Measurements from ENCODE around the gene TP53INP2. TPM values are rescaled to one million over a fixed set of nuclear protein-coding genes. Genes with fewer than 3 reads are reported as not detected.

The TP53INP2 gene
- total and polyA plus RNA-seq, 2 of the 13 experiments (the other 11 are each of a cell fraction or from before 2014, with no cell fraction given) = 5.2 to 18.8 TPM

GRCh38 chr20:34703424-34704176, 544 bp upstream of the TP53INP2 start (continued):
- TF ChIP-seq, protein P1, sequence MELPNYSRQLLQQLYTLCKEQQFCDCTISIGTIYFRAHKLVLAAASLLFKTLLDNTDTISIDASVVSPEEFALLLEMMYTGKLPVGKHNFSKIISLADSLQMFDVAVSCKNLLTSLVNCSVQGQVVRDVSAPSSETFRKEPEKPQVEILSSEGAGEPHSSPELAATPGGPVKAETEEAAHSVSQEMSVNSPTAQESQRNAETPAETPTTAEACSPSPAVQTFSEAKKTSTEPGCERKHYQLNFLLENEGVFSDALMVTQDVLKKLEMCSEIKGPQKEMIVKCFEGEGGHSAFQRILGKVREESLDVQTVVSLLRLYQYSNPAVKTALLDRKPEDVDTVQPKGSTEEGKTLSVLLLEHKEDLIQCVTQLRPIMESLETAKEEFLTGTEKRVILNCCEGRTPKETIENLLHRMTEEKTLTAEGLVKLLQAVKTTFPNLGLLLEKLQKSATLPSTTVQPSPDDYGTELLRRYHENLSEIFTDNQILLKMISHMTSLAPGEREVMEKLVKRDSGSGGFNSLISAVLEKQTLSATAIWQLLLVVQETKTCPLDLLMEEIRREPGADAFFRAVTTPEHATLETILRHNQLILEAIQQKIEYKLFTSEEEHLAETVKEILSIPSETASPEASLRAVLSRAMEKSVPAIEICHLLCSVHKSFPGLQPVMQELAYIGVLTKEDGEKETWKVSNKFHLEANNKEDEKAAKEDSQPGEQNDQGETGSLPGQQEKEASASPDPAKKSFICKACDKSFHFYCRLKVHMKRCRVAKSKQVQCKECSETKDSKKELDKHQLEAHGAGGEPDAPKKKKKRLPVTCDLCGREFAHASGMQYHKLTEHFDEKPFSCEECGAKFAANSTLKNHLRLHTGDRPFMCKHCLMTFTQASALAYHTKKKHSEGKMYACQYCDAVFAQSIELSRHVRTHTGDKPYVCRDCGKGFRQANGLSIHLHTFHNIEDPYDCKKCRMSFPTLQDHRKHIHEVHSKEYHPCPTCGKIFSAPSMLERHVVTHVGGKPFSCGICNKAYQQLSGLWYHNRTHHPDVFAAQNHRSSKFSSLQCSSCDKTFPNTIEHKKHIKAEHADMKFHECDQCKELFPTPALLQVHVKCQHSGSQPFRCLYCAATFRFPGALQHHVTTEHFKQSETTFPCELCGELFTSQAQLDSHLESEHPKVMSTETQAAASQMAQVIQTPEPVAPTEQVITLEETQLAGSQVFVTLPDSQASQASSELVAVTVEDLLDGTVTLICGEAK (IDR thresholded peaks at IDR 0.05) = no peak
- TF ChIP-seq, protein P1 (CRISPR knock-in tag; IDR thresholded peaks at IDR 0.05) = peak; percentile 36
- TF ChIP-seq STAG1 (CRISPR knock-in tag; IDR thresholded peaks at IDR 0.05) (no peak), POLR2G (IDR thresholded peaks at IDR 0.05; ENCODE audit: low read depth, low read length) (no peak), CHD2 (IDR thresholded peaks at IDR 0.05; ENCODE audit: low read depth, low read length) (no peak; the same call in 1 of the 2 replicates), SP1 (IDR thresholded peaks at IDR 0.05) (no peak), SP1 (CRISPR knock-in tag; IDR thresholded peaks at IDR 0.05) (0 out of 2 replicates have a peak, but pooled peaks have one; percentile 16), ZNF850 (CRISPR knock-in tag; conservative IDR thresholded peaks at IDR 0.05) (no peak), NFATC3 (CRISPR knock-in tag; IDR thresholded peaks at IDR 0.05) (no peak; the same call in 1 of the 2 replicates), ZNF687 (CRISPR knock-in tag; IDR thresholded peaks at IDR 0.05) (no peak; the same call in 1 of the 2 replicates), ZSCAN31 (CRISPR knock-in tag; IDR thresholded peaks at IDR 0.05; ENCODE audit: low read depth) (peak; percentile 28; the same call in 1 of the 2 replicates), GATAD1 (CRISPR knock-in tag; IDR thresholded peaks at IDR 0.05) (peak; percentile 51), ATAD3A (CRISPR knock-in tag; IDR thresholded peaks at IDR 0.05) (no peak), ZIK1 (CRISPR knock-in tag; IDR thresholded peaks at IDR 0.05; ENCODE audit: borderline replicate concordance, low read depth) (0 out of 2 replicates have a peak, but pooled peaks have one; percentile 18), ZMYM3 (CRISPR knock-in tag; IDR thresholded peaks at IDR 0.05) (no peak; the same call in 1 of the 2 replicates), ZNF275 (CRISPR knock-in tag; IDR thresholded peaks at IDR 0.05; ENCODE audit: borderline replicate concordance) (no peak)
